Right renal pelvis (tissue), 4 donors: ENCODE results near the gene TARS2. TPM values are rescaled to one million over a fixed set of nuclear protein-coding genes. Genes with fewer than 3 reads are reported as not detected.

Experiments
- DNase-seq, 4 donors: peaks; one replicate each; pipeline ENCODE4 v3.0.0-alpha.2; 2013; ENCODE audit warnings: low read depth in 4 of 4, low spot score in 3 of 4, missing footprints in 1 of 4
- polyA plus RNA-seq, 4 donors: library from polyadenylated mRNA; unstranded; fragments of 120-200 nt; gene quantifications; one replicate each; pipeline ENCODE4 v1.2.1, GENCODE V29; 2013; ENCODE audit not compliant: insufficient read length in 4 of 4

Gene TARS2
- polyA plus RNA-seq, 4 donors = 24.2 to 28.0 (median 26.0) TPM

- no peak for DNase-seq
Observed at GRCh38 chr1:150536836-150537731, 49.9 kb downstream of the TARS2 start.

DNA sequence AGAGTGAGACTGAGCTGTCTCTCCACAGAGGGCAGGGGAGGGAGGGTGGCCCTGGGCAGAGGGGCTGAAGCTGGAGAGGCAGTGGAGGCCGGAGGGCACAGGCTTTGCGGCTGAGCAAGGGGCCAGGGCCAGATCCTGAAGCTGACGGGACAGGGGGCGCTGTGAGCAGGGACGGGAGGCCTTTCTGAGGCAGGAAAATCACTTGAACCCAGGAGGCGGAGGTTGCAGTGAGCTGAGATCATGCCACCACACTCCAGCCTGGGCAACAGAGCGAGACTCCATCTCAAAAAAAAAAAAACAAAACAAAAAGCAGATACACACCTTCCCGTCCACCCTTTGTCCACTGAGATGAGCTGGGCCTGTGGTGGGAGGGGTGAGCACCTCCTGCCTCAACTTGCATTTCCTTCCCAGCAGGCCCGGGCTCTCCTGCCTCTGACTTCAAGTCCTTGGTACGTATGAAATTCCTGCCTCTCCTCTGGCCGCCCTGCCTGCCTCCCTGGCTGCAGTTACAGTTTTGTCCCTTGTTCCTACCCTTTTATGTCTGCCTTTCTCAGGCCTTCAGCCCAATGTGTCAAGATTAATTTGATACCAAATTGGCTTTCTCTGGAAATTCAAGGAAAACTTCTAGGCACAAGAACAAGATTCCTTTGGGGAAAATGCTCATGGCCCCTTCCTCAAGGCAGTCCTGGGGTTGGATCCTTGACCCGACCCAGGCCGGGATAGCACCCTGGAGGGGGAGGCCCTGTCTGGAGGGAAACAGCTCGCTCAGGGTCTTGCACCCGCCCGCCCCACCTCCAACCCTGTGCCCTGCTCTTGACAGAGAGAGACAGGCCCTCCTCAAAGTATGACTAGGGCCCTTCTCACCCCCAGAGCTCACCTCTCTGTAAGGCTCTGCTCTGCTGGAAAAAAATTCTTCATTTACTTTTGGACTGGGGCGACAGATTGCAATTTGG lies 50.8 kb downstream of the TARS2 start:
- DNase-seq = no peak

GRCh38 chr1:150543500-150544143 lies 56.4 kb downstream of the TARS2 start:
- no peak for DNase-seq

DNA sequence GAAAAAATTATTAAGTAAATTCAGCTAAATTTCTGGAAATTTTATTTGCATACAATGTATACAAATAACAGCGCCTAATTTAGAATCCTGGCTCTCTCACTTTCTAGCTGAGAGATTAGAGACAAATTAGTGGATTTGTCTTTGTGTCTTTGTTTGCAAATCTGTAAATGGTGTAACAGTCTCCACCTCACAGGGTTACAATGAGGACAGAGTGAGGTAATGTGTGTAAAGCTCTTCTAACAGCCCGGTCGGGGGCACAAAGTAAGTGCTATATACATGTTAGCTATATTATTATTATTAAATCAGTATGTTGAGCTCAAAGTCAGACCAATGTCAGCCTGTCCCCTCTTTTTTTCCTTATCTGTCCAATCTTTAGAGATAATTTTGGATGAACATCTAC lies 57.0 kb downstream of the TARS2 start:
- no peak for DNase-seq

- DNase-seq = no peak
Observed at GRCh38 chr1:150545486-150546032, 58.3 kb downstream of the TARS2 start.

DNA sequence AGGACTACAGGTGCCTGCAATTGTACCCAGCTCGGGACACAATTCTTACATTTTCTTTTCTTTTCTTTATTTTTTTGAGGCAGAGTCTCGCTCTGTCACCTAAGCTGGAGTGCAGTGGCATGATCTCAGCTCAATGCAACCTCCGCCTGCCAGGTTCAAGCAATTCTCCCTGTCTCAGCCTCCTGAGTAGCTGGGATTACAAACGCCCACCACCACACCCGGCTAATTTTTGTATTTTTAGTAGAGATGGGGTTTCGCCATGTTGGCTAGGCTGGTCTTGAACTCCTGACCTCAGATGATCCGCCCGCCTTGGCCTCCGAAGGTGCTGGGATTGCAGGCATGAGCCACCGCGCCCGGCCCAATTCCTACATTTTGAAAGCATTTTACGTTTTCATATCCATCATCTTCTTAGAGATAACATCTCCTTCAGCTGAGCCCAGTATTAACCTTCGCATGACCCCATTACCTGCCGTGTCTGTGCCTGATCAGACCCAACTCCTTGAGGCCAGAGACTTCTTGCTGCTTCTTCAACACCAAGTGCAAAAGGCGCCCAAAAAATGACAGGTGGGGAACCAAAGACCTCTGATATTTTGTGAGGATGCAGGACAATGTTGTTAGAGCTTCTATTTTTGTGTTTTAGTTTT lies 59.2 kb downstream of the TARS2 start:
- no peak for DNase-seq

DNA sequence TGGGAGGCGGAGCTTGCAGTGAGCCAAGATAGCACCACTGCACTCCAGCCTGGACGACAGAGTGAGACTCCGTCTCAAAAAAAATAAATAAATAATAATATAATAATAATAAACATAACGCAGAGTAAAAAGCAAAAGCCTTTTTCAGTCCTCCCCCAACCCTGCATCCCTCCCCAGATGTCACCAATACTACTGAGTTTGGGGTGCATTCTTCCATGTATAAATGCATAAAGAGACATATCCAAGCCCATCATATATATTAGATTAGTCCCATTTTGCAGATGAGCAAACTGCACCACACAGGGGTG lies 61.1 kb downstream of the TARS2 start:
- DNase-seq = no peak

DNA sequence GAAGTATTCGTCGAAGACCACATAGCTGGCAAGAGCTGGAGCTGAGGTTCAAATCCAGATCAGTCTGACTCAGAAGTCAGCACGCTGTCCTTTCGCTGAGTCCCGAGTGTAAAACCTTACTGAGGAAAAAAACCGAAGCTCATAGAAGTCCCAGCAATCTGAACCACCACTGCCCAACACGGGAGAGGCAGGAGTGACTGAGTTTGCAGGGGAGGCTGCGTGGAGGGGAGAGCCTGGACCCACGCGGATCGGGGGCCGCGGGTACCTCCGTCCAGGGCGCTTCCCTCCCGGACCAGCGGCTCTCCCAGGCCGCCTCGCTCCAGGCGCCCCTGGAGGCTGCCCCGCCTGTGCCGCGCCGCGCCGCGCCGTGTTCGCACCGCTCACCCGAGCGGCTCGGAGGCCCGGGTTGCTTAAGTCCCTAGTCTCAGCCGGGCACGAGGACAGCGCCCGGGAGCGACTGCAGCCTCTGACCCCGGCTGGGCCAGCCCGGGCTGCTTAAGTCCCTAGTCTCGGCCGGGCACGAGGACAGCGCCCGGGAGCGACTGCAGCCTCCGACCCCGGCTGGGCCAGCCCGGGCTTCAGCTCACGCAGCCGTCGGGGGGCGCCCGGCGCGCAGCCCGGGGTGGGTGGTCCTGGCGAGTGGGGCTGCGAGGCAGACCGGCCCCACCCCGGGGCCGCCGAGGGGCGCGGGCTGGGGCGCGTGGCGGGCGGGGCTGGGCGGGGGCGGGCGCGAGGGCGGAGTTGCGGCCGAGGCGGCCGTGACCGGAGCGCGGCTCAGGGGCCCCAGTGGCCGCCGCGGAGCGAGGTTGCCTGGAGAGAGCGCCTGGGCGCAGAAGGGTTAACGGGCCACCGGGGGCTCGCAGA lies 61.6 kb downstream of the TARS2 start, which contains the start of gene ADAMTSL4:
Gene ADAMTSL4 (plus strand): TSS at position 777 of the 864 bp plus-strand sequence. CDS start 2,881 bp downstream, outside the sequence.
- DNase-seq = no peak

DNA sequence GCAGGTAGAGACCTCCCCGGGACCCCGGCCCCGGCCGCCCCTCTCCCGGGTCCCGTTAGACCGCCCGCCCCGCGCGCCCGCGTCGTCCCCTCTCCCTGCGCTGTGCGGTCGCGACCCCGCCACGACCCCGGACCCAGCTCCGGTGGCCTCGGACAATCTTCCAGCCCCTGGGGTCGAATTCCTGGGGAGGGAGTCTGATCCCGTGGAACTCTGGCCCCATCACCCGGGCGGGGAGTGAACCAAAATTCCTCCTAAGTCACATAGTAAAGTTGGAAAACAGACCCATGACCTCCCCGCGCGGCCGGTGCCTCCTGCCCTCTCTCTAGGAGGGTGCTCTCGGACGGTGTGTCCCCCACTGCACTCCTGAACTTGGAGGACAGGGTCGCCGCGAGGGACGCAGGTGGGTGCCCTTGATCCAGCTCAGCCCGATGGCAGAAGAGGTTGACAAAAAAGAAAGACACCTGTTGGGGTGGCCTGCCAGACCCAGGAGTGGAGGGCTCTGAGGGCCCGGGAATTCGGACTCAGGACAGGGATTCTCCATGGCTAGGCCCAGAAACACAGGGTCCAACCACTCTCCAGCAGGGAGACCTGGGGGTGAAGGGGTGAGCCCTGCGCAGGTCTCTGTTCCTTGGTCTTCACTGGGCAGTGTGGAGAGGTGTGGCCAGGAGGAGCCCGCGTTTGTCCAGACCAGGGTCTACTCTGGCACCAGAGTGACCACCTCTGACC lies 62.4 kb downstream of the TARS2 start:
- no peak for DNase-seq

- DNase-seq = no peak
Observed at GRCh38 chr1:150550222-150551050, 63.2 kb downstream of the TARS2 start.

- DNase-seq = no peak
Observed at GRCh38 chr1:150551051-150551783, 64.0 kb downstream of the TARS2 start.

DNA sequence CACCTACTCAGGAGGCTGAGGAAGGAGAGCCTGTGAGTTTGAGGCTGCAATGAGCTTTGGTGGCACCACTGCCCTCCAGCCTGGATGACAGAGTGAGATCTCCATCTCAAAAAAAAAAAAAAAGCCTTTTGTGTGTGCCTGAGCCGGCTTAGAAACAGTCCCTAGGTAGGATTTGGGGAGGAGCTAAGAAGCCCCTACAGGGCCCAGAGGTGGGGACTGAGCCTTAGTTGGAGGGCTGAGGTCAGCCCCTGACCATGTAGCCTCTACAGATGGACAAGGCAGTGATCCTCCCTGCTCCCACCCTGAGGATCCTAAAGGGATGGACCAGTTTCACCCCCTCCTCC lies 64.5 kb downstream of the TARS2 start:
- no peak for DNase-seq

DNA sequence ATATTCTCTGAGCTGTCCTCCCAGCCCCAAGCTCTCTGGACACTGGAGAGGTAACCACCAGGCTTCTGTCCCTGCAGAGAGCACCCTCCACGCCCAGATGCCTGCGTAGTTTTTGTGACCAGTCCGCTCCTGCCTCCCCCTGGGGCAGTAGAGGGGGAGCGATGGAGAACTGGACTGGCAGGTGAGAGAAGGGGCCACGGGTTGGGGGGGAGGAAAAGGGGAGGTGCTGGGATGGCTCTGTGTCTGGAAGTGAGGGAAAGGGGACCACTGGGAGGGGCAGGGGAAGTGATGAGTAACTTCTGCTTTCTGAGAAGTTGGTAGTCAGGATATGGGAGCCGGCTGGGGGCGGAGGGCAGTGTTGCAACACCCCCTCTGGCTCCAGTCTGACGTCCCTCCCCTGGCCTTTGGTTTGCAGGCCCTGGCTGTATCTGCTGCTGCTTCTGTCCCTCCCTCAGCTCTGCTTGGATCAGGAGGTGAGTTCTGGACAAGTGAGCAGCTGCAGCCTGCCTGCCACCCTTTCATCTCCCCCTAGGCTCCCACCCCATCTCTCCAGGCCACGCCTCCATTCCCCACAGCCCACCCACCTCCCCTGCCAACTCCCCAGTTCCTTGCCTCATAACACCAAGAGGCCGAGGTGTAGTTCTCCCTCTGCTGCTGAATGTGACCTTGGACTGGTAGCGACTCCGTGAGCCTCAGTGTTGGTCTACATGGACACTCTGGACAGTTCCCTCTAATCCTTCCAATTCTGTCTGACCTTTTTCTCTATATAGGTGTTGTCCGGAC lies 65.1 kb downstream of the TARS2 start:
- no peak for DNase-seq

DNA sequence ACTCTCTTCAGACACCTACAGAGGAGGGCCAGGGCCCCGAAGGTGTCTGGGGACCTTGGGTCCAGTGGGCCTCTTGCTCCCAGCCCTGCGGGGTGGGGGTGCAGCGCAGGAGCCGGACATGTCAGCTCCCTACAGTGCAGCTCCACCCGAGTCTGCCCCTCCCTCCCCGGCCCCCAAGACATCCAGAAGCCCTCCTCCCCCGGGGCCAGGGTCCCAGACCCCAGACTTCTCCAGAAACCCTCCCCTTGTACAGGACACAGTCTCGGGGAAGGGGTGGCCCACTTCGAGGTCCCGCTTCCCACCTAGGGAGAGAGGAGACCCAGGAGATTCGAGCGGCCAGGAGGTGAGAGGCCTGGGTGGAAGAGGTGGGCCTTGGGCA lies 65.7 kb downstream of the TARS2 start:
- no peak for DNase-seq

DNA sequence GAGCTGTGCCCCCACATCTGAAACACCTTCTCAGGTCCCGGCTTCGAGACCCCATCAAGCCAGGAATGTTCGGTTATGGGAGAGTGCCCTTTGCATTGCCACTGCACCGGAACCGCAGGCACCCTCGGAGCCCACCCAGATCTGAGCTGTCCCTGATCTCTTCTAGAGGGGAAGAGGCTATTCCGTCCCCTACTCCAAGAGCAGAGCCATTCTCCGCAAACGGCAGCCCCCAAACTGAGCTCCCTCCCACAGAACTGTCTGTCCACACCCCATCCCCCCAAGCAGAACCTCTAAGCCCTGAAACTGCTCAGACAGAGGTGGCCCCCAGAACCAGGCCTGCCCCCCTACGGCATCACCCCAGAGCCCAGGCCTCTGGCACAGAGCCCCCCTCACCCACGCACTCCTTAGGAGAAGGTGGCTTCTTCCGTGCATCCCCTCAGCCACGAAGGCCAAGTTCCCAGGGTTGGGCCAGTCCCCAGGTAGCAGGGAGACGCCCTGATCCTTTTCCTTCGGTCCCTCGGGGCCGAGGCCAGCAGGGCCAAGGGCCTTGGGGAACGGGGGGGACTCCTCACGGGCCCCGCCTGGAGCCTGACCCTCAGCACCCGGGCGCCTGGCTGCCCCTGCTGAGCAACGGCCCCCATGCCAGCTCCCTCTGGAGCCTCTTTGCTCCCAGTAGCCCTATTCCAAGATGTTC lies 66.3 kb downstream of the TARS2 start:
- no peak for DNase-seq

GRCh38 chr1:150554086-150554452 lies 66.8 kb downstream of the TARS2 start:
- DNase-seq = no peak
